WERI-Rb-1 (cell line): ENCODE results near the gene CCN2.
"Not testable (repeated sequence)": the region's sequence is repeated elsewhere in the genome, so short reads cannot be mapped to it uniquely, and the experiment has no call there.

Experiments used
- DNase-seq: peaks from one replicate; pipeline ENCODE4 v3.0.0-alpha.2; 2020
- H3K27ac ChIP-seq: fragments of 250-450 bp; sonication (Bioruptor Pico); 2 replicates; pipeline ENCODE4 v1.5.1; 2020; ENCODE audit warnings: mild to moderate bottlenecking, moderate library complexity
- H3K27me3 ChIP-seq: fragments of 250-450 bp; sonication (Bioruptor Pico); 2 replicates; pipeline ENCODE4 v1.5.1; 2021; ENCODE audit warnings: mild to moderate bottlenecking, low read depth, moderate library complexity; ENCODE audit not compliant: insufficient read depth, severe bottlenecking
- H3K36me3 ChIP-seq: fragments of 250-450 bp; sonication (Bioruptor Pico); 2 replicates; pipeline ENCODE4 v1.5.1; 2020; ENCODE audit warnings: mild to moderate bottlenecking, moderate library complexity
- H3K4me3 ChIP-seq: 2 replicates; pipeline ENCODE4 v1.5.1; 2011; ENCODE audit warnings: low read depth, mild to moderate bottlenecking, control low read depth, low read length
- H3K9me3 ChIP-seq: fragments of 250-450 bp; sonication (Bioruptor Pico); 2 replicates; pipeline ENCODE4 v1.5.1; 2021; ENCODE audit warnings: mild to moderate bottlenecking, moderate library complexity; ENCODE audit not compliant: severe bottlenecking
- CTCF ChIP-seq: IDR thresholded peaks from 2 replicates; pipeline ENCODE4 v1.5.1; 2011; ENCODE audit warnings: low read depth, mild to moderate bottlenecking, control low read depth, inconsistent platforms, low read length

CCN2 gene

DNA sequence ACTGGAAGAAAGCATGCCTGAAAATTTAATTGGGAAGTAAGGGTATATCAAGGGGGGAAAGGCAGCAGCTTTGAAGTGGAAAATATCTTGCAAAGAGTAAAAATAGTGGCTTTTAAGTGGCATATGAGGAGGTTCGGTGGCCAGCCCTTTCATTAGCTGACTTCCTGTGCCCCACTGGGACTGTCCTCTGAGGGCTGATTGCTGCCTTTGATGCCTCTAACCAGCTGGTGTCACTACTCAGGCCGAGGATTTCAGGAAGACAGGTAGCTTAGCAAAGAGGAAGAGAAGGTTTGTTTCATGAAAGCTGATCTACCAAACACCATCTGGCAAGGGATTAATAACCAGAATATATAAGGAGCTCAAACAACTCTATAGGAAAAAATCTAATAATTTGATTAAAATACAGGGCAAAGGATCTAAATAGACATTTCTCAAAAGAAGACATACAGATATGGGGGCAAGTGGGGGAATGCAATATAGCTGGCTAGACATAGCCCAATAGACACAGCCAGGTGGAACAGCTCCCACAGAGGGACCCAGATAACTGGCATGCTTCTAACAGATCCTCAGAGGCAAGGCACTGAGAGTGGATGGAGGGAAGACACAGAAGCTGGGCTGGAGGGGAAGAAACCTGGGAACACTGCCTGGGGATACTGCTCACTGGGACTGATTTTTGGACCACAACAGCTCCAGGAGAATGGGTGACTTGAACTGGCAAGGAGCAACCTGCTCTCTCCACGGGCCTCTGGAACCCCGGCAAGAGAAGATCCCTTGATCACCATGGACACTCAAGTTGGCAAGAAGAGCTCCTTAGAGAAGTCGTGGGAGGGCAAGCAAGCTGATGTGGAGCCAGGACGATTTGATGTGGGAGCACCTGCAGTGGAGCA is 33.2 kb downstream of the CCN2 start:
- 0 out of 2 replicates have a peak, but pooled peaks have one; percentile 4 for TF ChIP-seq CTCF
- no peak overlapping the region for H3K4me3 ChIP-seq
- no peaks in the 10 kb centered on the region for H3K9me3 ChIP-seq
- H3K27ac ChIP-seq: no peak overlapping the region
- peaks cover 4% of the 10 kb centered on the region for H3K27me3 ChIP-seq
- no peaks in the 10 kb centered on the region for H3K36me3 ChIP-seq
- peak; percentile 30 for DNase-seq

- Histone ChIP-seq H3K4me3 (no peak overlapping the region), H3K27ac (no peak overlapping the region), H3K27me3 (peaks cover 5% of the 10 kb centered on the region), H3K9me3 (no peaks in the 10 kb centered on the region), H3K36me3 (no peaks in the 10 kb centered on the region)
- no peak for DNase-seq
- TF ChIP-seq CTCF: no peak
Observed at GRCh38 chr6:131917318-131917717, 33.9 kb downstream of the CCN2 start.

DNA sequence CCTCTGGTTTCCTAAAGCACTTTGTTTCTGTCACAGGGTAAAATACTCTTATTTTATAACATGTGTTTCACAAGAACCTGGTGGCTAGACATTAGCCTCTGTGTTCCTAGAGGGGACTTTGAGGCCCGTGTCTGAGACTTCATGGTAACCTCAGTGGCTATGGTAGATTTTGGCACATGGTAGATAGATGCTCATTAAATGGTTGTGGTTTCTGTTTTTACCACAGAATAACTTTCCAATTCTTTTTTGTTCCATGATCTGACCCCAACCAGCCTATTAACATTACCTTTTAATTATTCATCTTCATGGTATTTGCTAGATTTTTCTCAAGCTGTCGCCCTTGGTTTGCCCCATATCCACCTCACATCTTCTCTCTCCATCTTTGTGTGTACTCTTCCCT is 34.3 kb downstream of the CCN2 start:
- peaks cover 5% of the 10 kb centered on the region for H3K27me3 ChIP-seq
- no peak for DNase-seq
- no peaks in the 10 kb centered on the region for H3K36me3 ChIP-seq
- no peak for TF ChIP-seq CTCF
- no peak overlapping the region for H3K4me3 ChIP-seq
- H3K27ac ChIP-seq: no peak overlapping the region
- no peaks in the 10 kb centered on the region for H3K9me3 ChIP-seq

DNA sequence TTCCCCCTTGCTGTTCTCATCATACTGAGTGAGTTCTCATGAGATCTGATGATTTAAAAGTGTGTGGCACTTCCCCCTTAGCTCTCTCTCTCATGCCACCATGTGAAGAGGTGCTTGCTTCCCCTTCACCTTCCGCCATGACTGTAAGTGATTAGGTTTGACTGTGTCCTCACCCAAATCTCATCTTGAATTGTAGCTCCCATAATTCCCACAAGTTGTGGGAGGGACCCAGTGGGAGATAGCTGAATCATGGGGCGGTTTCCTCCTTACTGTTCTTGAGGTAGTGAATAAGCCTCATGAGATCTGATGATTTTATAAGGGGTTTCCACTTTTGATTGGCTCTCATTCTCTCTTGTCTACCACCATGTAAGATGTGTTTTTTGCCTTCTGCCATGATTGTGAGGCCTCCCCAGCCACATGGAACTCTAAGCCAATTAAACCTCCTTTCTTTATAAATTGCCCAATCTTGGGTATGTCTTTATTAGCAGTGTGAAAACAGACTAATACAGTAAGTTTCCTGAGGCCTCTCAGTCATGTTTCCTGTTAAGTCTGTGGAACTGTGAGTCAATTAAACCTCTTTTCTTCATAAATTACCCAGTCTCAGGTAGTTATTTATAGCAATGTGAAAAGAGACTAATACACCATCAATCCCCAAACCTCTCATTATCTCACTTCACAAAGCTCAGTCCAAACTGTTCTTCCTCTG is 34.9 kb downstream of the CCN2 start:
- not testable (repeated sequence) for H3K27ac ChIP-seq, H3K36me3 ChIP-seq, H3K27me3 ChIP-seq, H3K9me3 ChIP-seq, H3K4me3 ChIP-seq, DNase-seq

GRCh38 chr6:131914967-131915751 is 36.0 kb downstream of the CCN2 start:
- no peak overlapping the region for H3K27ac ChIP-seq
- no peak overlapping the region for H3K4me3 ChIP-seq
- peak; percentile 61 for DNase-seq
- no peaks in the 10 kb centered on the region for H3K36me3 ChIP-seq
- TF ChIP-seq CTCF: peak; percentile 64
- H3K27me3 ChIP-seq: peaks cover 8% of the 10 kb centered on the region
- no peaks in the 10 kb centered on the region for H3K9me3 ChIP-seq

- DNase-seq: no peak
- H3K27me3 ChIP-seq: peaks cover 7% of the 10 kb centered on the region
- H3K27ac ChIP-seq: no peak overlapping the region
- H3K4me3 ChIP-seq: no peak overlapping the region
- no peaks in the 10 kb centered on the region for H3K9me3 ChIP-seq
- no peaks in the 10 kb centered on the region for H3K36me3 ChIP-seq
- TF ChIP-seq CTCF: no peak
Observed at GRCh38 chr6:131914234-131914633, 36.9 kb downstream of the CCN2 start.
